HG02938 (cell line): ENCODE data around the gene BTN1A1.

Experiments
- ATAC-seq: cut with Tn5 transposase; IDR thresholded peaks from one replicate; pipeline ENCODE4 v1.9.1; 2021; ENCODE audit warnings: mild to moderate bottlenecking, moderate library complexity; ENCODE audit not compliant: unreplicated experiment

BTN1A1 gene

GRCh38 chr6:26475823-26476729 lies 24.0 kb upstream of the BTN1A1 start:
- no peak for ATAC-seq

DNA sequence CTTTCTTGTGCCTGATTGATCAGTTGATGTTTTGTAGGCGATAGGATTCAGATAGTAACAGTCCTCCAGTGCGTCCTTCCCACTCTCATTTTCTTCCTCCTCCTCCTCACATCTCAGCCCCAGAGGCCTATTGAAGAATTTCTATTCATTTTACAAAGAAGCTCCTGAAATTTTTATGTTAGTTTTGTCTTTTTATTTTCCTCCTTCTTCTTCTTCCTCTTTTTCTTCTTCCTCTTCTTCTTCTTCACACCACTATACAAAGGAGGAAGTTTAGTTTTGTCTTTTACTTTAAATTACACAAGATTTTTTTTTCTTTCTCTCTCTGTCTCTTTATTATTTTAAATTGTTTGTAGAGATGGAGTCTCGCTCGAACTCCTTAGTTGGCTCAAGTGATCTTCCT lies 23.2 kb upstream of the BTN1A1 start:
- ATAC-seq, result no peak

DNA sequence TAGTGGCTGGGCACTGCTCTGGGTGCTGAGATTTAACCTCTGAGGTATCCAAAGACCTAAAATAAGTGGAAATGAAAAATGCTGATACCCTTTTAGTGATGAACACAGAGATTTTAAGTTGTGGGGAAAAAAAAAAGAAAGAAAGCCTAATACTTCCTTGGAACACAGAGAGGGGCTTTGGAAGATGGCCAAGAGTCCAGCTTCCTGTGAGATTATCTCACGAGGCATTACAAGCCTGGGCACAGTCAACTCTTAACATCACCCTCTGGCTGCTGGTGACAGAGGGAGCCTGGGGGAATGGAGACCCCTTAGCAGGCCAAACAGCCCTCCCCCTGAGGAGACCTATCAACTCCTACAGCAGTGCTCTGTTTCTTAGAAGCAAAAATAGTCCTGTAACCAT lies 22.7 kb upstream of the BTN1A1 start:
- no peak for ATAC-seq

GRCh38 chr6:26478100-26478984 lies 21.8 kb upstream of the BTN1A1 start:
- no peak for ATAC-seq

DNA sequence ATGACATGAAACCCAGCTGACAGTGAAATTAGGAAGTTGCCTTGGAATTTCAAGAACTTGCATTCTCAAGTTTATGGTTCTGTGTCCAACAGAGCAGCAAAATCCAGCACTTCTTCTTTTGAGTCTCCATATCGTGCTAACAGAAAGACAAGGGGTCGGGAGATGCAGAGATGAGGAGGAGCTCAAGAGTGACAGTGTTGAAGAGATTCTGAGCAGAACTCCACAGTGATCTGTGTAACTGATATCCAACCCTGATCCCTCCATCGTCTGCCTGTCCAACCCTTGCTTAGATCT lies 21.2 kb upstream of the BTN1A1 start:
- ATAC-seq, result no peak

DNA sequence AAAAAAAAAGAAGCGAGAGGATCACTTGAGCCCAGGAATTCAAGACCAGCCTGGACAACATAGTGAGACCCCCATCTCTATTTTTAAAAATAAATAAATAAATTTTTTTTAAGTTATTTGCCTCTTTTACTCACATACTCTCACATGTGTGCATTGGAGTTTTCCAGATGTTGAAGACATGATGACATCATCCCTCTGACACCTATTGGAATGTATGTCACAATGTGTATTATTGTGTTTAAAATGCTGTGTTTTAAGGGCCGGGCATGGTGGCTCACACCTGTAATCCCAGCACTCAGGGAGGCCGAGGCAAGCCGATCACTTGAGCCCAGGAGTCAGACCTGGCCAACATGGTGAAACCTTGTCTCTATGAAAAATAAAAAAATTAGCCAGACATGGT lies 17.8 kb upstream of the BTN1A1 start:
- no peak for ATAC-seq

DNA sequence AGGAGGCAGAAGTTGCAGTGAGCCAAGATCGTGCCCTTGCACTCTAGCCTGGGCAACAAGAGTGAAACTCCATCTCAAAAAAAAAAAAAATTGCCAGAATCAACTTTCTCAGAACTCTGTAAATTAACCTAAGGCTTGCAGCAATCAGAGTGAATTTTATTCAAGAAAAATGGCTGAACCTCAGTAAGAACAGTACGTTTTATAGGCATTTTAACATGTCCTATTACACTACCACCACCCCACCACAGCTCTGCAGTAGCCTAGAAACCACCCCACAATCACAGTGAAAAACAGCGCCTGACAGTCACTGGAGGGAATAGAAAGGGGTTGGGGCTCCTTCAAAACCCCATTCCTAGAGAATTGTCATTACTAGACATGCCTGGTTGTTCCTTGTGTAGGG lies 16.4 kb upstream of the BTN1A1 start:
- ATAC-seq, result no peak

DNA sequence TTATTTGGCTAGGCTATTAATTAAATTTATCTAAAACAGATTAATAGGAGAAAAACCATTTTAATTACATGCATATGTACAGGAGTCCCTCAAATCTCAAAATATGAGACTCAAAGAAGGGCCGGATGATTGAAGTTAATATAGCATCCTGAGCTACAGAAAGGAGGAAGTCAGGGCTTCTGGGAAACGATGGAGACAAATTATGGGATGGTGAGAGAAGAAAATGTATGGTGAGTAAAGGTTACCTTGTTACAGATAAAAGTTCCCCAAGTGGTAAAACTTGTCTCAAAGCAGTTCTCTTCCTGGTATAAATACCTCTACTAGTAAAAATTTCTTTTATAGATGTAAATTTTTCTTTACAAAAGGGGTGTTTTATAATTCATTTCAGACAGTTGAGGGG lies 15.9 kb upstream of the BTN1A1 start:
- ATAC-seq, result no peak

GRCh38 chr6:26485112-26485780 lies 14.9 kb upstream of the BTN1A1 start:
- no peak for ATAC-seq

- no peak for ATAC-seq
Observed at GRCh38 chr6:26486358-26486757, 13.7 kb upstream of the BTN1A1 start.

DNA sequence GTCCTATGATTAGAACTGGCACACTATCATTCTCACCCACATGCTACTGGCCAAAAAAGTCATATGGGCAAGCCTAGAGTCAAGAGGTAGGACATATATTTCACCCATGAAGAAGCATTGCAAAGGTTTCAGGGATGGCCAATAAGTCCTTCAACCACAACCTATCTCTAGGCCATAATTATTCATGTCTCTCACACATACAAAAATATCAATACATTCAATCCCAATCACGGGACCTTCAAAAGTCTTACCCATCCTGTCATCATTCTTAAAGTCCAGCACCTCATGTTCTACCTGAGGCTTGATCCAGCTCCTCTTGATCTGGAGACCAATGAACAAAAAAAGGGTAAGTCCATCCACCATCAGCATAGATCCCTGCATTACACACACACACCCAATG lies 12.6 kb upstream of the BTN1A1 start:
- no peak for ATAC-seq

- no peak for ATAC-seq
Observed at GRCh38 chr6:26489996-26490964, 9.8 kb upstream of the BTN1A1 start.

- no peak for ATAC-seq
Observed at GRCh38 chr6:26491604-26492003, 8.5 kb upstream of the BTN1A1 start.

DNA sequence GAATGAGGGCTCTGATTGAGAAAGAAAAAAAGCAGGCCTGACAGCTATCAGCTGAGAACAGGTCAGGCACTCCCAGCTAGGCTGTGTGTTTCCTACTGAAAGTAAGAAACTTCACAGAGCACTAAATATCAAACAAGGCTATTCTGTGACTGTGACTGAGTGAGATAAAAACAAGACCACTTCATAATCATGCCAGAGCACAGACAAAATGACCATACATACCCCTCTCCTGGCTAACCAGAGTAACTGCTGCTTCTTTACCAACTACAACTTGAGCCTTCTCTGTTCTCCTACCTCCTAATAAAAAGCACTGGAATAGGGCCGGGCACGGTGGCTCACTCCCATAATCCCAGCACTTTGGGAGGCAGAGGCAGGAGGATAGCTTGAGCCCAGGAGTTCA lies 6.8 kb upstream of the BTN1A1 start:
- peak; percentile 62 for ATAC-seq

- no peak for ATAC-seq
Observed at GRCh38 chr6:26494117-26494516, 6.0 kb upstream of the BTN1A1 start.

- no peak for ATAC-seq
Observed at GRCh38 chr6:26495281-26495680, 4.8 kb upstream of the BTN1A1 start.

DNA sequence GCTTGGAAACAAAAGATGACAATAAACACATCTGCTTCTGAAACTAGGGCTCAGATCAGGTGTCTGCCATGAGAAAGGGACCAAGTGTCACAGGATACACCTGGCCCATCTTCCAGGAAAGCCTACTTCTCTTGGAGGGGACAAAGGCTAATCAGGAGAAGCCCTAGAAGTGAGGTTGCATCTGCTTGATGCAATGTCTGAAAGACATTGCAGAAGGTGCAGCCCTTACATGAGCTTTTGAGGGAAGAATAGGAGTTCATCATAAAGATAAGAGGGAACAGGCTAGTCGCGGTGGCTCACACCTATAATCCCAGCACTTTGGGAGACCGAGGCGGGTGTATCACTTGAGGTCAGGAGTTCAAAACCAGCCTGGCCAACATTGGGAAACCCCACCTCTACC lies 2.5 kb upstream of the BTN1A1 start:
- ATAC-seq, result no peak

GRCh38 chr6:26501482-26501986 lies 1.4 kb downstream of the BTN1A1 start:
- ATAC-seq, result no peak

- peak; percentile 51 for ATAC-seq
Observed at GRCh38 chr6:26502165-26502564, 2.1 kb downstream of the BTN1A1 start.

DNA sequence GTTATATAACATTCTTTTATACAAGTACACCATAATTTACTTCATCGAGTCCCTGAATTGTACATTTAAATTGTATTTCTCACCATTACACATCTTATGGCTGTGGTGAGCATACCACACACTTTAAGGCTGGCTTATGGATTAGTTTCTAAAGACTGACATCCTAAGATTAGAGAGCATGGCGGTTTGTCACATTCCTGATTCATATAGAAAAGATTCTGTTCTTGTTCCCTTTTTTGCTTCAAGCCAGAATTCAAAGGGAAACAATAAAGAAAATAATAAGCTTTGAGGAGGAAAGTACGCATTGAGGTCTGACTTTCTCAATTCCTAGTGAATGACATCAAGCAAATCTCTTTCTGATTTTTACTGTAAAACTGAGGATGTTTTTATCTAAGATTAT lies 2.5 kb downstream of the BTN1A1 start:
- ATAC-seq, result no peak
